ENCODE measurements around the gene KCNN3. TPM values are rescaled to one million over a fixed set of nuclear protein-coding genes. Genes with fewer than 3 reads are reported as not detected.

Gene KCNN3
- total and polyA plus RNA-seq, 8 donors: 1.9 to 3.1 (median 2.3) TPM

GRCh38 chr1:154661110-154661509 is 209.0 kb downstream of the KCNN3 start:
- Histone ChIP-seq H3K27me3 (peaks cover 0 to 21% of the 10 kb centered on the region in 2 donors), H3K4me3 (no peak overlapping the region), H3K27ac (no peak overlapping the region), H3K36me3 (no peaks in the 10 kb centered on the region), H3K4me1 (no peaks in the 10 kb centered on the region), H3K9me3 (no peaks in the 10 kb centered on the region)
- ATAC-seq: no peak
- TF ChIP-seq, protein P1, sequence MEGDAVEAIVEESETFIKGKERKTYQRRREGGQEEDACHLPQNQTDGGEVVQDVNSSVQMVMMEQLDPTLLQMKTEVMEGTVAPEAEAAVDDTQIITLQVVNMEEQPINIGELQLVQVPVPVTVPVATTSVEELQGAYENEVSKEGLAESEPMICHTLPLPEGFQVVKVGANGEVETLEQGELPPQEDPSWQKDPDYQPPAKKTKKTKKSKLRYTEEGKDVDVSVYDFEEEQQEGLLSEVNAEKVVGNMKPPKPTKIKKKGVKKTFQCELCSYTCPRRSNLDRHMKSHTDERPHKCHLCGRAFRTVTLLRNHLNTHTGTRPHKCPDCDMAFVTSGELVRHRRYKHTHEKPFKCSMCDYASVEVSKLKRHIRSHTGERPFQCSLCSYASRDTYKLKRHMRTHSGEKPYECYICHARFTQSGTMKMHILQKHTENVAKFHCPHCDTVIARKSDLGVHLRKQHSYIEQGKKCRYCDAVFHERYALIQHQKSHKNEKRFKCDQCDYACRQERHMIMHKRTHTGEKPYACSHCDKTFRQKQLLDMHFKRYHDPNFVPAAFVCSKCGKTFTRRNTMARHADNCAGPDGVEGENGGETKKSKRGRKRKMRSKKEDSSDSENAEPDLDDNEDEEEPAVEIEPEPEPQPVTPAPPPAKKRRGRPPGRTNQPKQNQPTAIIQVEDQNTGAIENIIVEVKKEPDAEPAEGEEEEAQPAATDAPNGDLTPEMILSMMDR (IDR thresholded peaks at IDR 0.05): no peak
- no peak for DNase-seq
- intact Hi-C loops (cut with DNase I): no loop called here

DNA sequence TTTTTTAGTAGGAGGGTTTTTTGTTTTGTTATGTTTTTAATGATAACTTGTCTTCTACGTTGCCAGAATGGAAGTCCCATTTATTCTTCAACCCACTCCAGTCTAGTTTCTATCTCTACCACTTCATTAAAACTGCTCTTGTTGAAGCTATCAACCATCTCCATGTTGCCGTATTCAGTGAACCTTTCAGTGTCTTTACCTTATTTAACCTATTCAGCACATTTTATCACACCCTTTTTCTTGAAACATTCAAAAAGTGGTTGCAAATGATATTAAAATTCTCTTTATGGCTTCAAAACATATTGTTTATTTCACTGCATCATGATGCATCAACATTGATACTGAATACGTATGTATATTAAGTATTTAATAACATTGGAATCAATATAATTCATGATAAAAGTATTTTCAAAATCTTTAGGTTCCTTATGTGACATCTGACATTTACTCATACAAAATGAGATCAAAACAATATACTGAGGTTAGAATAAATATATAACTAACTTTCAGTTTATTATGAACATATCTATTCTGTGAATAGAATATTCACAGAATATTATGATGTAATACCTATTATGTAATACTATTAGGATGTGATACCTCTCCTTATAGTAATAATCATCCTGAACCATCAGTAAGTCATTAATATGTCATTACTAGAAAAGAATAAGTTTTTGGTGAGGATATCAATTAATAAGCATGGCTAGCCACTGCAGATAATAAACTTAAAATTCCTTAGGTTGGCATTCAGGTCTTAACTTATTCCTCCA is 210.1 kb downstream of the KCNN3 start:
- Histone ChIP-seq H3K9me3 (no peaks in the 10 kb centered on the region), H3K4me1 (no peaks in the 10 kb centered on the region), H3K4me3 (no peak overlapping the region), H3K27me3 (peaks cover 0 to 22% of the 10 kb centered on the region in 2 donors), H3K36me3 (no peaks in the 10 kb centered on the region), H3K27ac (no peak overlapping the region)
- TF ChIP-seq, protein P1 (IDR thresholded peaks at IDR 0.05): no peak
- no peak for ATAC-seq
- intact Hi-C loops (cut with DNase I): no loop called here
- no peak for DNase-seq

DNA sequence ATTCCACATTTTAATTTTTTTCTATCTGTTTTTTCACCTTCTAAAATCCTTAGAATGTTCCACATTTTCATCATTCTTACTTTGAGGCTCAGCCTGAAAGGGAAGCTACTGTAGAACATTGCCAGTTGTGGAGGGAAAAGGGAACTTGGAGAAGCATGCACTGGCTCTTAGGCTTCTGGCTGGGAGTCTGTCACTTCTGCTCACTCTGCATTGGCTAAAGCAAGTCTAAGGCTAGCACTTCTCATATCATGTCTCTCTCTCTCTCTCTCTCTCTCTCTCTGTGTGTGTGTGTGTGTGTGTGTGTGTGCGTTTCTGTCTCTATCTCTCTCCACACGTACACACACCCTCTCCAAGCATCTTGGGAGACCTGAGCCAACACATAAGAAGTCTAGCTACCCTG is 212.5 kb downstream of the KCNN3 start:
- intact Hi-C loops (cut with DNase I): no loop called here
- TF ChIP-seq, protein P1 (IDR thresholded peaks at IDR 0.05): no peak
- H3K4me1 ChIP-seq: no peaks in the 10 kb centered on the region
- no peak overlapping the region for H3K27ac ChIP-seq
- DNase-seq: no peak
- H3K27me3 ChIP-seq: peaks cover 0 to 22% of the 10 kb centered on the region in 2 donors
- no peaks in the 10 kb centered on the region for H3K9me3 ChIP-seq
- peak; percentile 47 for ATAC-seq
- H3K4me3 ChIP-seq: no peak overlapping the region
- H3K36me3 ChIP-seq: no peaks in the 10 kb centered on the region

- intact Hi-C loops (cut with DNase I): no loop called here
- Histone ChIP-seq H3K27me3 (peaks cover 0 to 10% of the 10 kb centered on the region in 2 donors), H3K9me3 (no peaks in the 10 kb centered on the region), H3K36me3 (no peaks in the 10 kb centered on the region), H3K4me1 (no peaks in the 10 kb centered on the region), H3K4me3 (no peak overlapping the region), H3K27ac (no peak overlapping the region)
- ATAC-seq (no peak), DNase-seq (no peak)
- TF ChIP-seq, protein P1 (IDR thresholded peaks at IDR 0.05): no peak
These were observed 217.2 kb downstream of the KCNN3 start for GRCh38 chr1:154652893-154653292.

Other genes starting within 250 kb of the KCNN3 start
- 10 to 100 TPM; 39.6 to 44.3 TPM for gene PMVK, start 66.4 kb upstream of the KCNN3 start, total RNA-seq
- gene PMVK, start 66.4 kb upstream of the KCNN3 start, polyA plus RNA-seq (ENCODE audit: insufficient read length in 6 of 6): 10 to 100 TPM; 31.7 to 39.2 (median 33.8) TPM
- gene PBXIP1, start 85.8 kb upstream of the KCNN3 start, total RNA-seq: 10 to 100 TPM; 32.6 to 83.5 TPM
- gene PBXIP1, start 85.8 kb upstream of the KCNN3 start, polyA plus RNA-seq (ENCODE audit: insufficient read length in 6 of 6): 10 to 100 TPM; 72.8 to 84.4 (median 79.1) TPM
- gene PYGO2, start 91.5 kb upstream of the KCNN3 start, total RNA-seq: 10 to 100 TPM; 26.6 to 30.9 TPM
- 10 to 100 TPM; 35.8 to 42.9 (median 39.5) TPM for gene PYGO2, start 91.5 kb upstream of the KCNN3 start, polyA plus RNA-seq (ENCODE audit: insufficient read length in 6 of 6)
- gene SHC1, start 100.5 kb upstream of the KCNN3 start, total RNA-seq: 100 to 1,000 TPM; 134 to 144 TPM
- gene SHC1, start 100.5 kb upstream of the KCNN3 start, polyA plus RNA-seq (ENCODE audit: insufficient read length in 6 of 6): 100 to 1,000 TPM; 120 to 148 (median 127) TPM
- 10 to 100 TPM; 29.7 to 40.8 TPM for gene CKS1B, start 104.4 kb upstream of the KCNN3 start, total RNA-seq
- 100 to 1,000 TPM in 3 of 6 donors, 10 to 100 TPM in 3; 86.0 to 141 (median 100) TPM for gene CKS1B, start 104.4 kb upstream of the KCNN3 start, polyA plus RNA-seq (ENCODE audit: insufficient read length in 6 of 6)
- gene FLAD1, start 113.1 kb upstream of the KCNN3 start, total RNA-seq: 10 to 100 TPM; 26.4 to 39.9 TPM
- gene FLAD1, start 113.1 kb upstream of the KCNN3 start, polyA plus RNA-seq (ENCODE audit: insufficient read length in 6 of 6): 10 to 100 TPM; 26.6 to 38.8 (median 30.2) TPM
- under 1 TPM in 1 of 2 donors, not detected in 1; 0.52 TPM for gene LENEP, start 123.3 kb upstream of the KCNN3 start, total RNA-seq
- 1 to 10 TPM in 3 of 6 donors, under 1 TPM in 3; 0.64 to 1.8 (median 0.92) TPM for gene LENEP, start 123.3 kb upstream of the KCNN3 start, polyA plus RNA-seq (ENCODE audit: insufficient read length in 6 of 6)
- 100 to 1,000 TPM in 1 of 2 donors, 10 to 100 TPM in 1; 60.5 to 104 TPM for gene ZBTB7B, start 132.5 kb upstream of the KCNN3 start, total RNA-seq
- 10 to 100 TPM; 14.4 to 21.7 (median 17.0) TPM for gene ZBTB7B, start 132.5 kb upstream of the KCNN3 start, polyA plus RNA-seq (ENCODE audit: insufficient read length in 6 of 6)
- gene DCST2, start 163.5 kb upstream of the KCNN3 start, total RNA-seq: 1 to 10 TPM in 1 of 2 donors, under 1 TPM in 1; 0.60 to 1.3 TPM
- 1 to 10 TPM; 1.9 to 2.5 (median 2.2) TPM for gene DCST2, start 163.5 kb upstream of the KCNN3 start, polyA plus RNA-seq (ENCODE audit: insufficient read length in 6 of 6)
- not detected for gene DCST1, start 163.5 kb upstream of the KCNN3 start, total RNA-seq
- under 1 TPM; 0.57 to 0.87 (median 0.79) TPM for gene DCST1, start 163.5 kb upstream of the KCNN3 start, polyA plus RNA-seq (ENCODE audit: insufficient read length in 6 of 6)
- 100 to 1,000 TPM; 116 to 172 TPM for gene ADAM15, start 181.0 kb upstream of the KCNN3 start, total RNA-seq
- gene ADAM15, start 181.0 kb upstream of the KCNN3 start, polyA plus RNA-seq (ENCODE audit: insufficient read length in 6 of 6): 100 to 1,000 TPM in 1 of 6 donors, 10 to 100 TPM in 5; 54.4 to 105 (median 74.6) TPM
- 10 to 100 TPM in 1 of 2 donors, 1 to 10 TPM in 1; 8.6 to 11.2 TPM for gene EFNA4, start 193.5 kb upstream of the KCNN3 start, total RNA-seq
- gene EFNA4, start 193.5 kb upstream of the KCNN3 start, polyA plus RNA-seq (ENCODE audit: insufficient read length in 6 of 6): 10 to 100 TPM; 19.1 to 23.1 (median 22.6) TPM
- 1 to 10 TPM; 1.1 to 2.0 TPM for gene EFNA3, start 208.6 kb upstream of the KCNN3 start, total RNA-seq
- 1 to 10 TPM; 2.6 to 4.8 (median 3.9) TPM for gene EFNA3, start 208.6 kb upstream of the KCNN3 start, polyA plus RNA-seq (ENCODE audit: insufficient read length in 6 of 6)

All from left lung (tissue), 10 donors.